Measurements from ENCODE around the gene CDH23.
"Not testable (repeated sequence)": the region's sequence is repeated elsewhere in the genome, so short reads cannot be mapped to it uniquely, and the experiment has no call there.

The CDH23 gene

DNA sequence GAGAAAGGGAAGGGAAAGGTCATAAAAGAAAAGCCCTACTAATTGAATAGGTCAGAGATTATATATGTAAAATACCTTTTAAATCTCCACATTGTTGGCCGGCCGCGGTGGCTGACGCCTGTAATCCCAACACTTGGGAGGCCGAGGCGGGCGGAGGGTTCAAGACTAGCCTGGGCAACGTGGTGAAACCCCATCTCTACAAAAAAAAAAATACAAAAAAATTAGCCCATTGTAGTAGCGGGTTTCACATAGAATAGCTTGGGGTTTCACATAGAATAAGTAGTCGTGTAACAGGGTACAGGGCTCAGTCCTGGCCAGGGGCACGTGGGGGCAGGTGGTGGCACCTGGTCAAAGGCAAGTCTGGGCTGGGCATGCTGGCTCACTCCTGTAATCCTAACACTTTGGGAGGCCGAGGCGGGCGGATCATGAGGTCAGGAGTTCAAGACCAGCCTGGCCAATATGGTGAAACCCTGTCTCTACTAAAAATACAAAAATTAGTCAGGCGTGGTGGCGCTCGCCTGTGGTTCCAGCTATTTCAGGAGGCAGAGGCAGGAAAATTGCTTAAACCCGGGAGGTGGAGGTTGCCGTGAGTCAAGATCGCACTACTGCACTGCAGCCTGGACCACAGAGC is 454.9 kb downstream of the CDH23 start:
- not testable (repeated sequence) for FAIRE-seq; DNase-seq (ENCODE audit: insufficient read length, low spot score)

DNA sequence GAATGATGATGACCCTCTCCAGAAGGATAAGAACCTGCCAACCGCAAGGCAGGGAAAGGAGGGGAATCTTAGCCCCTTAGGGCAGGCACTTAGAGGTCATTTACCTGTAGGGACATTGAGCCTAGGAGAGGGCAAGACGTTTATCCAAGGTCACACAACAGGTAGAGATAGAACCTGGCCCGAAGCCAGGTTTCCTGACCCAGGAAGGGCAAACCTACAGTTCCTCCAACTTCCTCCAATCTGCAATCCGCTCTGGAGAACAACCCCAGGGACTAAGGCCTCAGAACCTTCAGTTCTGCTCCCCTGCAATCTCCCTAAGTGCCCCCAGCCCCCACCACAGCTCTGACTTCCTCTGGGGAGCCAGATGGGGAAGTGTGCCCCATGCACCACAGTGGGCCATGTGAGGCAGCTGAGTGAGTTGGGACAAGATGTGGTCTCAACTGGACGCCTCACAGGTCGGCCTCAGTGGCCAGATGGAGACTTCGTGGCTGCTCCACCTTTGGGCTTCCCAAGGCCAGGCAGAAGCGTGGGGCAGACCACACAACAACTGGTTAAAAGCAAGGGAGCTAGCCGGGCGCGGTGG is 455.7 kb downstream of the CDH23 start:
- no peak for DNase-seq (ENCODE audit: insufficient read length, low spot score)

DNA sequence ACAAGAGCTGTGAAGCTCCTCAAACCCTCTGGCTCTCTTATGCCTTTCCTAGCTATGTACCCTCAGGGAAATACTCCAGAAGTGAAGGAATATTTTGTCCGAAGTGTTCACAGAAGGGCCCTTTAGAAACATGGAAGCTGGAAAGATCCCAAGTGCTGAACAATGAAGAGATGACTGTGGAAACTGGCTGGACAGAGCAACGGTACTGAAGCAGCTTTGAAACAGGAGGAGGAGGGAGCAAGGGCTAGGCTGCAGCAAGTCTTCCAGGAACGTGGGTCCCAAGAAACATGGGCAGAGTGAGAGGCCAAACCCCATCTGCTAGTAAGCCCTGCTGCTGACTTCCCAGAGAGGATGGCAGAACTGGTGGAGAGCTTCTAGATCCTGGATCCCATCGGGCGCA is 457.3 kb downstream of the CDH23 start:
- DNase-seq (ENCODE audit: insufficient read length, low spot score) (no peak), FAIRE-seq (no peak)

More for the DNA sequence above, 455.7 kb downstream of the CDH23 start:
- no peak for FAIRE-seq

DNA sequence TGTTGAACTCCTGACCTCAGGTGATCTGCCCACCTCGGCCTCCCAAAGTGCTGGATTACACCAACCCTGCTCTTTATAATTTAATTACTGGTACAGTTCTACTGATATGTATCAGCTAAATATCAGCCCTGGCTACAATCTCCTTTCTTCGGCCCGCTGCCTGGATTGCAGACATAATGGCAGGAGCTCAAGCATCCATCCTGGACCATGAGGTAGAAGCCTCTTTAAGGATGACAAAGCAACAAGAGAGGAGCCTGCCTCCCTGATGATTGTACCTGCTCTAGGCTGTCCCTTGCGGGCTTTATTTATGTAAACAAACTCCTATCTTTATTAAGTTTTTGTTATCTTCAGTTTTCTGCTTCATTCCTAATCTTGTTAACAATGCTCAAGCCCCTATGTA is 459.9 kb downstream of the CDH23 start:
- FAIRE-seq = no peak
- DNase-seq (ENCODE audit: insufficient read length, low spot score) = no peak

DNA sequence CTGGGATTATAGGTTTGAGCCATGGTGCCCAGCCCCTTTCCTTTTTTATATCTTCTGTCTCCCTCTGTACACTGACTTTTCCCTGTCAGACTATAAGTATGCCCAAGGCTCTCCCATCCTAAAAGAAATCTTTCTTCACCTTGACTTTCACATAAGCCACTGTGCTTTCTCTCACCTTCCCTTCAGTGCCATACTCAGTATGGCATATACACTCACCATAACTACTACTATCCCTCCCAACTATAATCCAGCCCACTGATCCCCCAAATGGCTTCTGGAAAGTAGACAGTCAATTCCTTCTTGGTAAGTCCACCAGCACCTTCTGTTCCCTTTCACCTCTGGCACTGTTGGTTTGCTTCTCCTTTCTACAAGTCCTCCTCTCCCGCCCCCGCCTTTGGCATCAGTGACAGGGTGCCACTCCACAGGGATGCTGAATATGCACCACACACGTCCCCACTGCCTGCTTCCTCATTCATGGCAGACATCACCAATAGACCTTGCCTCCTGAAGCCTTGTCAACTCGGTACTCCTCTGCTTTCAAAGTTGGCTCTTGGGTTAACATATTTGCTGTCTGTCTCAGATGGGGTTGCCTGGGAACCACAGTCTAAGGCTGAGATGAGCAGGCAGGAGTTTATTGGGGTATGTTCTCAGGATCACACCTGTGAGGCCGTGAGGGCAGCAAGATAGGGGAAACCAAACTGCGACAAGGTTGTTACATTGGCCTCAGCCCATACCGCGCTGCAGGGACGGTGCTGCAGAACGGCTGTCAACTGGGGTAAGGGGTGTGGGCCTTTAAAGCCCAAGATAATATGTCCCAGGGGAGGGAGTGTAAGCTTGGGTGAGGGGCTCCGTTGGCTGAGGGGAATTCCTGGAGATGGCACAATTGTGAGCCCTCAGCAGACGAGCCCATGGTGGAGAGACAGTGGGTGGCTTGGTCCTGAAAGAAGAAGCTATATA is 461.5 kb downstream of the CDH23 start:
- FAIRE-seq = no peak
- DNase-seq (ENCODE audit: insufficient read length, low spot score) = no peak

DNA sequence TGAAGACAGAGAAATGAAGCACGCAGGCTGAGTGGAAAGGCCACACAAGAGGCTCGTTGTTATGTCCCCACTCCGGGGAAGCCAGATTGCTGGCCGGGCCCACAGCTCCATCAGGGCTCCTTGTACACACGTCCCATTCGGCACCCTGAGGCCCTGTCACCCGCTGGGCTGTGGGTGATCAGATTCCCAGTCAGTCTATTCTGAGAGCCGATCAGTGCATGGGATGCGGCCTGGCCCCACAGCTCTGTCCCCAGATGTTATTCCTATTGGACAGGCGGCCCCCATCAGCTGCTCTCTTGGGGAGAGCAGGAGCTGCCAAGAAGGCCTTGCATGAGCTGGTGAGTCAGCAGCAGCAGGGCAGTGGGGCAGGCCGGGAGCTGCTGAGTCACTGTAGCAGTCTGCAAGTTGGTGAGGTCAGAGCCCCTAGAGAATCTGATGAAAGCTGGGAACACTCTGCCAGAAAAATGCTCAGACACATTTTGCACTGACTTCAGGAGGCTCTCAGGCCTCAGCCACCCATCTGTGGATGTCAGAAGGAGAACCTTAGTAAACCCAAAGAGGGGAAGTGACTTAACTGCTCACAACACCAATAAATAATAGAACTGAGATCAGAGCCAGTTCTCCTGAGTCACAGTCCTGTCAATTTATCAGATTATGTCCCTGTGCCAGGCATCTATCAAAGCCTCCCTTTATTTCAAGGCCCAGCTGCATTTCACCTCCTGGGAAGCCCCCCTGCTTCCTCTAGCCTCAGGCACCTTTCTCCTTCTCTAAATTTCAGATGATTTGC is 463.7 kb downstream of the CDH23 start:
- FAIRE-seq (no peak), DNase-seq (ENCODE audit: insufficient read length, low spot score) (no peak)

DNA sequence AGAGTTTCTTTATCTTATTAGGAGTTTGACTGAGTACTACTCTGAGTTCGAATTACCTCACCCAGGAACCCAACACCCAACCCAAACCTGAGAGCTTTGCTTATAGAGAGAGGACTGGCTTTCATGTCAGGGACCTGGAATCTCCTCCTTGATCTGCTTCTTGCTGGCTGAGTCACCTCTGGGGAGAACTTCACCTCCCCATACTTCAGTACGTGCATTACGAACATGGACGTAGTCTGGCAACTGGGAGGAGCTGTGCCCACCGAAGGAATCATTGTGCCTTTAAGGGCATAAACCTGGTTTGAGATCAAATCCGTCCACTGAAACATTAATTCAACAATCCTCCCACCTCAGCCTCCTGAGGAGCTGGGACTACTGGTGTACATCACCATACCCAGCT is 466.5 kb downstream of the CDH23 start:
- no peak for FAIRE-seq
- DNase-seq (ENCODE audit: insufficient read length, low spot score) = no peak

DNA sequence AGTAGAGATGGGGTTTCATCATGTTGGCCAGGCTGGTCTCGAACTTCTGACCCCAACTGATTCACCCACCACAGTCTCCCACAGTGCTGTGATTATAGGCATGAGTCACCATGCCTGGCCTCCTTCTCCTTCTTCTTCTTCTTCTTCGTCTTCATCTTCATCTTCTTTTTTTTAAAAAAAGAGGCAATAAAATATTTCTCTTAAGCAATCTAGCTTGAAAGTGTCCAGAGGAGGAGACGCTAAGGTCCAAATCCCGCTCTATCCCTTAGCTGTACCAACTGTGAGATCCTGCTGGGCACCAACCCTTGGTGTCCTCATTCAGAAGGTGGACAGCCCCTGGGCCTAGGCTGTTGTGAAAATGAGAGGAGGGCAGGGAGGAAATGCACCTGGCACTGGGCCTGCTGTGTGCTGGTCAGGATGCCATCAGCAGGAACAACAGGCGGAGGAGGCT is 468.2 kb downstream of the CDH23 start:
- no peak for DNase-seq (ENCODE audit: insufficient read length, low spot score)

More for the DNA sequence above, 468.2 kb downstream of the CDH23 start:
- FAIRE-seq = no peak
